GM12873 (cell line): Measurements from ENCODE around the gene BEAN1.
A peak's percentile ranks its signal among the peaks of the same experiment; 100 is the strongest.

Experiments used
- CTCF ChIP-seq: IDR thresholded peaks from 2 replicates; pipeline ENCODE4 v1.5.1; 2012; ENCODE audit warnings: low read depth, mild to moderate bottlenecking, moderate library complexity, low read length, control low read depth; ENCODE audit not compliant: insufficient read depth; ENCODE audit errors: missing control alignments

Gene BEAN1

GRCh38 chr16:66475232-66475631 lies 48.1 kb downstream of the BEAN1 start:
- TF ChIP-seq CTCF = no peak

GRCh38 chr16:66476328-66477027 lies 49.4 kb downstream of the BEAN1 start:
- no peak for TF ChIP-seq CTCF

DNA sequence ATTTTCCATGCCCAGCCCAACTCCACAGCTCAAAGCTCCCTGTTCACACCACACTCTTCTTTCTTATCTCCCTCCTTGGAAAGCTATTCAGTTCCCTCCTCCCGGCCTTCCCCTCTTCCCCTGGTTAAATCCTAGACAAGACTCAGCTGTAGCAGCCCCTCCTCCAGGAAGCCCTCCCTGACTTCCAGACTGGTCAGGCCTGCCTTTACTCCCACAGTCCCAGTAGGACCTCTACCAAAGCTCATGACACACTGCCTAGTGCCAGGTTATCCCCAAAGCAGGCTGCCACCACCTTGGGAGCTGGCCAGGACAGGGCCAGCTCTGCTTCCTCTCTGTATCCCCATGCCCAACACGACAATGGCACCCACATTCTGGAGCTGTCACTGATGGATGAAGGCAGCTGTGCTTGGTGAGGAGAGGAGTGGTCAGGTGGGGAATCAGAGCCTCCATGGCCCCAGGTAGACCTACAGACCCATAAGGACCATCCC lies 50.0 kb downstream of the BEAN1 start:
- TF ChIP-seq CTCF = no peak

DNA sequence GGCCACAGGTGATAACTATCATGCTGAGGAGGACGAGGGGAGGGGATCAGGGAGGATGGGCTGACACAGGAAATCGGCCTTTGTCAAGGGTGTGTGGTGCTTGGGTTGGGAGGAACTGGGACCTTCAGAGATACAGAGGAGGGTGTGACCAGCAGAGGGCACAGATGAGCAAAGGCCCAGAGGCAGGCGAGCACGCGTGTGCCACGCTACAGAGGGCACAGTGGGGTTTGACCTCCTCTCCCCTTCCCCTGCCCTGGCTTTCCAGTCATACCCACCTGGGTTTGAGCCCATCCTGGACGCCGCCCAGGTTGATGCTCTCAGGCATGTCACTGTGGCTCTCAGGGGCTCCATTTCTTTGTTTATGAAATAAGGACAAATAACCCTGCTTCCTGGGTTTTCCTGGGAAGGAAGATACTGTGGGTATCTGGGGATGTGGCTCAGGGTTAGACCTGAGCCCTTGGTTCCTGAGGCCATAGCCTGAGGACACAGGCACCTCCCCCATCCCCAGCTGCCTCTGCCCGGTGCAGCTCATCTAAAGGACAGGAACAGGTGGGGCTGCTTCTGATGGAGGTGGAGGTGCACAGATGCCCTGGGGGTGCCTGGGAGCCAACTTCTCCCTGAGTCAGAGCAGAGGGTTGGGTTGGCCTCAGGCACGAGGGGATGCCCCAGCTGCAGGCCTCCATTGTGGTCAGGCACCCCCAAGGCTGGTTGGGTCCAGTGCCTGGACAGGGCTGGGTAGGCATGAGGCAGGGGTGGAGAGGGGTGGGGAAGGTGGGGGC lies 51.8 kb downstream of the BEAN1 start:
- TF ChIP-seq CTCF = peak; percentile 98

DNA sequence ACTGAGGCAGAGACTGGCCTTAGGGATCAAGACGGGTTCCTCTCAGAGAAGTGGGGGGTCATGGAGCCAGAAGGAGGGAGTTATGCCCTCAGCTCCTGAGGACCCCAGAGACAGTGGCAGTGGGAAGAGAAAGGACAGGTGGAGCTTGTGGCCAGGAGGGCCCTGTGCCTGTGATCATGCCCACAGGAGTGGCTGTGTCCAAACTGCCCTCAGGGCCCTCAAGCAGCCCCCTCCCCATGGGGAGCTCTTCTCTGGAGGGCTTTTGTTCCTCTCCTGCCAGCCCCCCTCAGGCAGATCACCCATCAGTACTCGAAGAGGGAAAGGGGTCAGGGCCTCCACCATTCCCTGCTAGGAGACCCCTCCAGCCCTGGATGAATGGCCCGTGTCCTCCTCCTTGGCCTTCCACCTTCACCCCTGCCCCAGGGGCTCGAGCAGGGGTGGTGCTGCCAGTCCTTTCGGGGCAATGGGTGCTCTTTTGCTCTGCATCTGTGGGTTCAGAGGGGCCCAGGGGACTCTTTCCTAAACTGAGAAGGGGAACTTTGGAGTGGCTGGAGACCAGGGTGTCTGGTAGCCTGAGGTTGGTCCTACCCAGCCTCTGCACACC lies 52.7 kb downstream of the BEAN1 start:
- TF ChIP-seq CTCF = no peak

- TF ChIP-seq CTCF = no peak
Observed at GRCh38 chr16:66480265-66481080, 53.4 kb downstream of the BEAN1 start.
